BE2C (cell line): ENCODE data around the gene LENG9.

Source experiments
- DNase-seq: peaks from one replicate; pipeline ENCODE4 v3.0.0-alpha.2; 2020
- H3K27me3 ChIP-seq: fragments of 250-450 bp; sonication (Bioruptor Pico); 2 replicates; pipeline ENCODE4 v1.5.1; 2020; ENCODE audit warnings: mild to moderate bottlenecking
- H3K36me3 ChIP-seq: fragments of 250-450 bp; sonication (Bioruptor Pico); 2 replicates; pipeline ENCODE4 v1.5.1; 2020; ENCODE audit warnings: mild to moderate bottlenecking
- H3K4me1 ChIP-seq: fragments of 250-450 bp; sonication (Bioruptor Pico); 2 replicates; pipeline ENCODE4 v1.5.1; 2020
- H3K4me3 ChIP-seq: 2 replicates; pipeline ENCODE4 v1.5.1; 2011; ENCODE audit warnings: low read depth, low read length
- H3K9me3 ChIP-seq: fragments of 250-450 bp; sonication (Bioruptor Pico); 2 replicates; pipeline ENCODE4 v1.5.1; 2020
- TF ChIP-seq, protein P1 (sequence below): IDR thresholded peaks from 2 replicates; pipeline ENCODE4 v1.5.1; 2012; ENCODE audit warnings: mild to moderate bottlenecking, low read depth, low read length

The LENG9 gene

DNA sequence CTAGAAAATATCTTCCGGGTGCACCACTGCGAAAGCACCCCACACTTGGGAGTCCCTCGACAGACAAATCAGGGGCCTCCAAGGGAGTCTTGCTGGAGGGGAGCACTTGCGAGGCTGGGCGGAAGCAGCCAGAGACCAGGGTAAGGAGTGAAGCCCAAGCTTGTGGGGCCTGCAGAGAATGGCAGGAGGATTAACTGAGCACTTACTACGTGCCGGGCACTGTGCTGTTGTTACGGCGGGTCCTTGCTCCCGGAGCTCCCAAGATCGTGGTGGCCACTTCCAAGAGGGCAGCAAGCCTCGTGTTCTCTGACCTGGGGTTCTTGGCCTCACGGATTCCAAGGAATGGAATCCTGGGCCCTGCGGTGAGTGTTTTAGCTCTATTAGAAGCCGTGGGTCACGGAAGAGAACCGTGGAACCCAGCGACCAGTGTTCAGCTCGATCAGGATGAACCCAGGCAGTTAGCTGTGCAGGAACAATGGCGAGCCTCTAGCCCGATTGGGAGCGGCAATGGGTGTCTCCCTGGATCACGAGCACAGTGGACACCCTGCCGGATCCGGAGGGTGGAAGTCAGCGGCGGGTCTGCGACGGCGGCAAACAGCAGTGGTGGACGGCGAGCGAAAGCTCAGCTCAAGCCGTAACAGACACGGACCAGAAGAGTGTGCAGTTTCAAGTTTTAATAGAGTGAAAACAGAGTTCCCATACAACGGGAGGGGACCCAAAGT, 38.8 kb downstream of the LENG9 start:
- Histone ChIP-seq H3K27me3 (peaks cover 64% of the 10 kb centered on the region), H3K36me3 (no peaks in the 10 kb centered on the region), H3K4me1 (no peaks in the 10 kb centered on the region), H3K9me3 (no peaks in the 10 kb centered on the region; the same call in 1 of the 2 replicates), H3K4me3 (no peak overlapping the region)
- DNase-seq: no peak
- TF ChIP-seq, protein P1, sequence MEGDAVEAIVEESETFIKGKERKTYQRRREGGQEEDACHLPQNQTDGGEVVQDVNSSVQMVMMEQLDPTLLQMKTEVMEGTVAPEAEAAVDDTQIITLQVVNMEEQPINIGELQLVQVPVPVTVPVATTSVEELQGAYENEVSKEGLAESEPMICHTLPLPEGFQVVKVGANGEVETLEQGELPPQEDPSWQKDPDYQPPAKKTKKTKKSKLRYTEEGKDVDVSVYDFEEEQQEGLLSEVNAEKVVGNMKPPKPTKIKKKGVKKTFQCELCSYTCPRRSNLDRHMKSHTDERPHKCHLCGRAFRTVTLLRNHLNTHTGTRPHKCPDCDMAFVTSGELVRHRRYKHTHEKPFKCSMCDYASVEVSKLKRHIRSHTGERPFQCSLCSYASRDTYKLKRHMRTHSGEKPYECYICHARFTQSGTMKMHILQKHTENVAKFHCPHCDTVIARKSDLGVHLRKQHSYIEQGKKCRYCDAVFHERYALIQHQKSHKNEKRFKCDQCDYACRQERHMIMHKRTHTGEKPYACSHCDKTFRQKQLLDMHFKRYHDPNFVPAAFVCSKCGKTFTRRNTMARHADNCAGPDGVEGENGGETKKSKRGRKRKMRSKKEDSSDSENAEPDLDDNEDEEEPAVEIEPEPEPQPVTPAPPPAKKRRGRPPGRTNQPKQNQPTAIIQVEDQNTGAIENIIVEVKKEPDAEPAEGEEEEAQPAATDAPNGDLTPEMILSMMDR: no peak

DNA sequence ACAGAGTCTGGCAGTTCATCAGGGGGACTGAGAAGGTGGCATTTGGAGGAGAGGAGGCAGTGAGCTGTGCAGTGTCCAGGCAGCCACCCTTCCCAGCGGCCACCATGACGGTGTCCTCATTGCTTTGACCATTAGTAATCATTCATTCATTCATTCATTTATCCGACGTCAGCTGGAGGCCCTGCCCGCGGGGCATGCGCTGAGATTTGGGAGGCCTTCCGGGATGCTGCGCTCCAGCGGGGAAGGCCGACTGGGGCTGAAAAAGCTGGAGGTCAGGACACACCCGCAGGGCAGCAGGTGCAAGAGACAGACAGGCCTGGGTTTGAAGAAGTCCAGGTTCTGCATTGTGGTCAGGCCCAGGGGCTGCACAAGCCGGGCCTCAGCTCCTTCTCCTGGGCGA, 39.4 kb downstream of the LENG9 start:
- H3K36me3 ChIP-seq: no peaks in the 10 kb centered on the region
- H3K27me3 ChIP-seq: peaks cover 62% of the 10 kb centered on the region
- H3K4me3 ChIP-seq: no peak overlapping the region
- TF ChIP-seq, protein P1: no peak
- H3K9me3 ChIP-seq: no peaks in the 10 kb centered on the region; the same call in 1 of the 2 replicates
- DNase-seq: no peak
- H3K4me1 ChIP-seq: no peaks in the 10 kb centered on the region

DNA sequence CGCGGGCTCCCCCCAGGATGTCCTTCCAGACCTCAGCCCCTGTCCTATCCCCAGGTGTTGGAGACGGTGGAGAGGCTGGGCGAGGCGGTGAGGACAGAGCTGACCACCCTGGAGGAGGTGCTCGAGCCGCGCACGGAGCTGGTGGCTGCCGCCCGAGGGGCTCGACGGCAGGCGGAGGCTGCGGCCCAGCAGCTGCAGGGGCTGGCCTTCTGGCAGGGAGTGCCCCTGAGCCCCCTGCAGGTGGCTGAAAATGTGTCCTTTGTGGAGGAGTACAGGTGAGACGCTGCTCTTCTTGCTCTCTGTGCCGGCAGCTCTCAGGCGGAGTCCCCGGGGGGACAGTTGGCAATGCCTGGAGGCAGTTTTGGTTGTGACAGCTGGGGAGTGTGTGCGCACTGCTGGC, 41.4 kb downstream of the LENG9 start:
- no peak for DNase-seq
- Histone ChIP-seq H3K27me3 (peaks cover 58% of the 10 kb centered on the region), H3K36me3 (no peaks in the 10 kb centered on the region), H3K4me1 (no peaks in the 10 kb centered on the region), H3K9me3 (no peaks in the 10 kb centered on the region; the same call in 1 of the 2 replicates), H3K4me3 (no peak overlapping the region)
- TF ChIP-seq, protein P1: no peak

DNA sequence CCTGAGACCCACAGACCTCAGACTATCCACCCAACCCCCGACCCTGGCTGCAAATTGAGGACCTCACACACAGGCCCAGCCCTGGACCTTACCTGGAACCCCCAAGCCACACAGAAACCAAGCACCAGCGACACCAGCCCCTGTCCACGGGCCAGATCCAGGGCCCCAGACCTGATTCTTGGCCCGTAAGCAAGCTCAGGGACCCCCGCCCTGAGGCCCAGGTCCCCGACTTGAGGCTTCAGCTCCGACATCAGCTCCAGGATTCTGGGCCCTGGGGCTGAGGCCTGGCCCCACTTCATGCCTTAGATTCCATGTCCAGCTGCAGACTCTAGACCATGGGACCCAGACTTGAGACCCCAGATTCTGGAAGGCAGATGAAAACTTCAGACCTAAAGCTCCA, 42.1 kb downstream of the LENG9 start:
- TF ChIP-seq, protein P1: no peak
- Histone ChIP-seq H3K4me3 (no peak overlapping the region), H3K27me3 (peaks cover 60% of the 10 kb centered on the region), H3K4me1 (no peaks in the 10 kb centered on the region), H3K36me3 (no peaks in the 10 kb centered on the region), H3K9me3 (no peaks in the 10 kb centered on the region)
- no peak for DNase-seq

DNA sequence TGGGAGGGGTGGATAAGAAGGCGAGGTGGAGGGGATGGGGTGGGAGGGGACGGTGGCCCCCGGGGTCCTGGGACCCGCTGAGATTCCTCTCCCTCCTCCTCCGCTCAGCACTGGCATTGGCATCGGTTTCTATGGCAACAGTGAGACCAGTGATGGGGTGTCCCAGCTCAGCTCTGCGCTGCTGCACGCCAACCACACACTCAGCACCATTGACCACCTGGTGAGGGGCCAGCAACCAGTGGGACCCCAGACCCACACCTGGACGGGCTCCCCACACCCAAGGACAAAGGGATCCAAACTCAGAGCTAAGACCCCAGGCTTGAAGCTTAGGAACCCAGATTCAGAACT, 42.4 kb downstream of the LENG9 start:
- H3K4me1 ChIP-seq: no peaks in the 10 kb centered on the region
- H3K27me3 ChIP-seq: peaks cover 60% of the 10 kb centered on the region
- no peak for DNase-seq
- H3K4me3 ChIP-seq: no peak overlapping the region
- TF ChIP-seq, protein P1: no peak
- no peaks in the 10 kb centered on the region for H3K36me3 ChIP-seq
- H3K9me3 ChIP-seq: no peaks in the 10 kb centered on the region

DNA sequence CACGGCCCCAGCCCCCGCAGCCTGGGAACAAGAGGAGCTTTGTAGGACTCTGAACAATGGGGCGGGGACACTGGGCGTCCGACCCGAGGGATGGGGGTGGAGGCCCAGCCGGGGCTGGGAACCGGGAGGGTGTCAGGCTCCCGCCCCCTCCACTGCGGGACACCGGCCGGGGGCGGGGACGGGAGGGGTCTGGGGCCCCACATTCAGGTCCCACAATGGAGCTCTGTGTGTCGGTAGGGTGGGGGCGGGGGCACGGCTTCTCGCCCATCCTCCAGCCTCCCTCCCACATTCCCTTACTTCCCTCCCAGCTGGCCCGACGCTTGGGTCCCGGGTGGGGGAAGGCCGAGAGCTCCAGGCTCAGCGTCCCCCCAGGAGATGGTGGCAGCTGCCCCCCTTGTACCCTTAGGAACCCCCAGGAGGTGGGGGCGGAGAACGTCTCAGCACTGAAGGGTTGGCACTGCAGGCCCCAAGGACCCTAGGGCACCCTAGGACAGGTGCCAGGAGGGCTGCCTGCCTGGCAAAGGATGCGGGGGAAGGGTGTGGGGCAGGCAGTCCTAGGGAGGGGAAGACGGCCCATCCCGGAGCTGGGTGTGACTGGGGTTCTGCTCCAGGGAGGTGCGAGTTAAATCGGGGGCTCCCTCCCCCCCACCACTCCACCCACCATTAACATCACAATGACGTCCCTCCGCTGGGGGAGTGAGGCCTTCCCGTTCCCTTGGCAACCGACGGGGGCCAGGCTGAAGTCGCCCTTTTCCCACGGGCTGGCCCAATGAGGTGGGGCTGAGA, 43.0 kb downstream of the LENG9 start:
- TF ChIP-seq, protein P1: no peak
- peaks cover 60% of the 10 kb centered on the region for H3K27me3 ChIP-seq
- H3K4me3 ChIP-seq: no peak overlapping the region
- no peaks in the 10 kb centered on the region for H3K9me3 ChIP-seq
- no peaks in the 10 kb centered on the region for H3K4me1 ChIP-seq
- no peaks in the 10 kb centered on the region for H3K36me3 ChIP-seq
- no peak for DNase-seq
